IPS-NIHi7 (cell line): ENCODE results near the gene RRM1.
A peak's percentile ranks its signal among the peaks of the same experiment; 100 is the strongest.
"Not testable (repeated sequence)": the region's sequence is repeated elsewhere in the genome, so short reads cannot be mapped to it uniquely, and the experiment has no call there.

Source experiments
- DNase-seq: peaks from one replicate; pipeline ENCODE4 v3.0.0; 2012; ENCODE audit warnings: mixed read lengths; ENCODE audit errors: extremely low spot score

The RRM1 gene

GRCh38 chr11:4094348-4095291, at the start of gene RRM1:
Gene RRM1, plus strand, starts transcription at chr11:4094799. Its CDS starts 214 bp downstream, at chr11:4095013.
- DNase-seq = peak; percentile 97

GRCh38 chr11:4044976-4045646, 49.5 kb upstream of the RRM1 start:
- DNase-seq = no peak

- DNase-seq = no peak
These were observed 46.3 kb upstream of the RRM1 start for GRCh38 chr11:4048340-4048739.

GRCh38 chr11:4049006-4049405, 45.6 kb upstream of the RRM1 start:
- no peak for DNase-seq

- DNase-seq = no peak
These were observed 44.5 kb upstream of the RRM1 start for GRCh38 chr11:4050138-4050537.

GRCh38 chr11:4053200-4053599, 41.4 kb upstream of the RRM1 start:
- DNase-seq = not testable (repeated sequence)

GRCh38 chr11:4054643-4055042, 40.0 kb upstream of the RRM1 start:
- no peak for DNase-seq

- no peak for DNase-seq
These were observed 35.2 kb upstream of the RRM1 start for GRCh38 chr11:4059424-4059823.

- no peak for DNase-seq
These were observed 34.2 kb upstream of the RRM1 start for GRCh38 chr11:4060182-4060923.

- no peak for DNase-seq
These were observed 32.9 kb upstream of the RRM1 start for GRCh38 chr11:4061700-4062099.

- no peak for DNase-seq
These were observed 31.3 kb upstream of the RRM1 start for GRCh38 chr11:4063348-4063747.

GRCh38 chr11:4064278-4064955, 30.2 kb upstream of the RRM1 start:
- no peak for DNase-seq

- no peak for DNase-seq
These were observed 29.5 kb upstream of the RRM1 start for GRCh38 chr11:4065086-4065485.

GRCh38 chr11:4065601-4066377, 28.8 kb upstream of the RRM1 start:
- DNase-seq = no peak

GRCh38 chr11:4066910-4067309, 27.7 kb upstream of the RRM1 start:
- no peak for DNase-seq

GRCh38 chr11:4068962-4069361, 25.6 kb upstream of the RRM1 start:
- no peak for DNase-seq

- DNase-seq = no peak
These were observed 23.3 kb upstream of the RRM1 start for GRCh38 chr11:4071325-4071724.

- no peak for DNase-seq
These were observed 22.7 kb upstream of the RRM1 start for GRCh38 chr11:4071914-4072313.

- peak; percentile 82 for DNase-seq
These were observed 21.8 kb upstream of the RRM1 start for GRCh38 chr11:4072668-4073285.

GRCh38 chr11:4074266-4074665, 20.3 kb upstream of the RRM1 start:
- no peak for DNase-seq
